Ammon's horn (tissue), 1 donor: Measurements from ENCODE around the gene PTGFRN.
"Not testable (repeated sequence)": the region's sequence is repeated elsewhere in the genome, so short reads cannot be mapped to it uniquely, and the experiment has no call there.

ENCODE experiments used
- DNase-seq: peaks from one replicate; pipeline ENCODE4 v3.0.0-alpha.2; 2016; ENCODE audit warnings: low spot score

Gene PTGFRN

DNA sequence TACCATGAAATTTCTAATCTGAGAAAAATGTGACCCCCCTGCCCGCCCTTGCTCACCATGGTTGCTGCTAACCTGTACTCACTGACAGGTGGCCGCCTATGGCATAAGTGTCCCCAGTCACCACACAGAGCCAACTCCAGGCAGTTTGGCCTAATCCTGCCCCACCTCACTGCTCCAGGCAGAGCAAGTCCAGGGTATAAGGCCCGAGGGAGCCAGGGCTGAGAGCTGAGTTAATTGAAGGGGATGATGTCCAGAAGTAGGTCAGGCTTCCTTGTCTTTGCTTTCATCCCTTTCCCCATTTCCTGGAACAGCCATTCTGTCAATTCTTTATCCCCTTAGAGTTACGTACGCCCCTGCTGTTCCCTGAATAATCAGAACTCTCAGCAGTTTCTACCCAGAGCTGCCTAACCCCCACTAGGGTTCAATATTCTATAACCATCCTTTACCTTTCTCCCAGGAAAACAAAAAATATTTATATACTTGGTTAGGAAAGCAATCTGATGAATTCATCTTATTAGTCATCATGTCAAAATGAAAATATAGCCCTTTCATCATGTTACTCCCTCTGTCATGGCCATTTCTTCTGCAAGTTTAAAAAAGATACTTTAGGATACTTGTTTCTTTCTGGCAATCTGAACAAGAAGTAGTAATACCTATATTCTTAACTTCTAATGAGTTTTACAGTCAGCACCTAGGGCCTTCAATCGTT lies 62.4 kb downstream of the PTGFRN start:
- no peak for DNase-seq

- no peak for DNase-seq
Observed at GRCh38 chr1:116972674-116973030, 62.9 kb downstream of the PTGFRN start.

DNA sequence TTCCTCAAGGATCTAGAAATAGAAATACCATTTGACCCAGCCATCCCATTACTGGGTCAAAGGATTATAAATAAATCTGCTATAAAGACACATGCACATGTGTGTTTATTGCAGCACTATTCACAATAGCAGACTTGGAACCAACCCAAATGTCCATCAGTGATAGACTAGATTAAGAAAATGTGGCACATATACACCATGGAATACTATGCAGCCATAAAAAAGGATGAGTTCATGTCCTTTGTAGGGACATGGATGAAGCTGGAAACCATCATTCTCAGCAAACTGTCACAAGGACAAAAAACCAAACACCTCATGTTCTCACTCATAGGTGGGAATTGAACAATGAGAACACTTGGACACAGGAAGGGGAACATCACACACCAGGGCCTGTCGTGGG lies 70.6 kb downstream of the PTGFRN start:
- not testable (repeated sequence) for DNase-seq

- no peak for DNase-seq
Observed at GRCh38 chr1:116981521-116982037, 71.9 kb downstream of the PTGFRN start.

DNA sequence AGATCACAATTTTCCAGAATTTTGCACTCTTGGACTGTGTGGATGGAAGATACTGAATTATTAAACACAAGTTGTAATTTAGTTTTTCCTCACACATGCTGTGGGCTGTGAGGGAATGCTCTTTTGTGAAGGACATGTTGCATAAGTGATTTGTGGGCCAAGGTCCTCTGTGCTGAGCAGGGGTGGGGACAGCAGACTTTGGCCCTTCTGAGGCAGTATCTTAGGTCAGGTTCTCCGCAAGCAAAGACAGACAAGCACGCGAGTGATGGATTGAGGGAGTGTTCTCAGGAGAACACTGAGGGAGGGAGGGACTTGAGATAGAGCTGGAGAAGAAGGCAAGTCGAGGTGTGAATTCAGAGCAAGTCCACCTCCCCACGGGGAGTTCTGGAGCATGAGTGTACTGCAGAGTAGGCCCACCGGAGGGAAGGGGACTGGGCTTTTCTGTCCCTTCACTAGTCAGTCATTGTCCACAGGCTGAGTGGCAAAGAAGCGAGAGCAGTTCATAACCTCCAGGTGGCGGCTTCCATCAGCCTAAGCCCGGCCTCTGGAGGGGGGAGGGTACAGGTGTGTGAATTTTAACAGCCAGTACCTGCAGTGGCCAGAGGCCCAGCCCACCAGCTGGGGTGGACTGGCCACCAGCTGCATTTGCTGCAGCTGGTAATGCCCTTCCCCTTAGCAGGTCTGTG lies 72.7 kb downstream of the PTGFRN start:
- no peak for DNase-seq

GRCh38 chr1:116983112-116983511 lies 73.4 kb downstream of the PTGFRN start:
- DNase-seq, result no peak

DNA sequence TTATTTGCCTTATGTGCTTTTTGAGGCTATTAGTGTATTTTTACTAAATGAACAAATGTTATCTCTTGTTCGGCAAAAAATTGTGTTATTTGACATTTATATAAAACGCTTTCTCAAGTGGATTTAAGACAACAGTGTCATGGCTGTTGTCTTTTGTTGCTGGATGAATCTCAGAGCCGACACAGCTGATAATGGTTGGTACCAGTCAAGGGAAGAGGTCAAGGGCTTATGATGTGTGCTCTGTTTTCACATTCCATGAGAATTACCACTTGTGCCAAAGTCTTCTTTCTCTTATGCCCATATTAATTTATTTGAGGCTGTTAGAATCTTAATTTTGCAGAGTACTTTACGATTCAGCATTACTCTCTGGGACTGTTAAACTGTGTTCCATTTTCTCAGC lies 74.0 kb downstream of the PTGFRN start:
- DNase-seq, result no peak

GRCh38 chr1:116984406-116985160 lies 74.9 kb downstream of the PTGFRN start:
- DNase-seq, result no peak

DNA sequence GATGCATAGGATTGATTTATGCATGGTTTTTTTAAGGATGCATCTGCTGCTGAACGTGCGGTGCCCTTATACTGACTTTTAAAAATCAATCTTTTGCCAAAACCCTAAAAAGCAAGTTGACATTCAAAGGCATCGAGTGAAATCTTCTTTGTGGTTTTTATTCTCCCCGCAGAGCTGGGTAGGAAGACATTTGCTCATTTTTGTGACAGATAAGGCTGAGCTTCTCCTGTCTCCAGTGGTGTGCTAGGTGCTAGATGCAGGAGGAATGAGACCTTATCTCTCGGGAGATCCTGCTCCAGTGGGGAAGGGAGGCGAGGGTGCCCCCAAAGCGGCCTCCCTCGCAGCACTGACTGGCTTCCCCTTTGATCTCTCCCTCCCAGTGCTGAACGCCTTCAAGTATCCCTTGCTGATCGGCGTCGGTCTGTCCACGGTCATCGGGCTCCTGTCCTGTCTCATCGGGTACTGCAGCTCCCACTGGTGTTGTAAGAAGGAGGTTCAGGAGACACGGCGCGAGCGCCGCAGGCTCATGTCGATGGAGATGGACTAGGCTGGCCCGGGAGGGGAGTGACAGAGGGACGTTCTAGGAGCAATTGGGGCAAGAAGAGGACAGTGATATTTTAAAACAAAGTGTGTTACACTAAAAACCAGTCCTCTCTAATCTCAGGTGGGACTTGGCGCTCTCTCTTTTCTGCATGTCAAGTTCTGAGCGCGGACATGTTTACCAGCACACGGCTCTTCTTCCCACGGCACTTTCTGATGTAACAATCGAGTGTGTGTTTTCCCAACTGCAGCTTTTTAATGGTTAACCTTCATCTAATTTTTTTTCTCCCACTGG lies 76.9 kb downstream of the PTGFRN start:
- no peak for DNase-seq

DNA sequence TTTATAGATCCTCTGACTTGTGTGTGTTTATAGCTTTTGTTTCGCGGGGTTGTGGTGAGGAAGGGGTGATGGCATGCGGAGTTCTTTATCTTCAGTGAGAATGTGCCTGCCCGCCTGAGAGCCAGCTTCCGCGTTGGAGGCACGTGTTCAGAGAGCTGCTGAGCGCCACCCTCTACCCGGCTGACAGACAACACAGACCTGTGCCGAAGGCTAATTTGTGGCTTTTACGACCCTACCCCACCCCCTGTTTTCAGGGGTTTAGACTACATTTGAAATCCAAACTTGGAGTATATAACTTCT lies 77.5 kb downstream of the PTGFRN start:
- no peak for DNase-seq

GRCh38 chr1:116988248-116988647 lies 78.5 kb downstream of the PTGFRN start:
- DNase-seq, result no peak

GRCh38 chr1:116988908-116989307 lies 79.2 kb downstream of the PTGFRN start:
- DNase-seq, result no peak

DNA sequence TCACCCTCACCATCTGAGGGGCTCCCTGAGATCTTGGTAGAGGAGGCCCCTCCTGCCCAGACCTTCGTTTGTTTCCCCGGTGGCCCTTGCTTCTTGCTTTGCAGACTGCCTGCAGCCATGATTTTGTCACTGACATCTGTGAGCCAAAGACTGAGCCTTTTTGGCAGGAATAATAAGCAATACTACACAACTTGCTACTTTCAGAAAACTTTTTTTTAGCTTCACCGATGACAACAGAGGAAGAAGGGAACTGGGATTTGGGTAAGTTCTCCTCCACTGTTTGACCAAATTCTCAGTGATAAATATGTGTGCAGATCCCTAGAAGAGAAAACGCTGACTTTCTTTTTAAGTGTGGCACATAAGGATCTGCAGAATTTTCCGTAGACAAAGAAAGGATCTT lies 80.1 kb downstream of the PTGFRN start:
- no peak for DNase-seq

DNA sequence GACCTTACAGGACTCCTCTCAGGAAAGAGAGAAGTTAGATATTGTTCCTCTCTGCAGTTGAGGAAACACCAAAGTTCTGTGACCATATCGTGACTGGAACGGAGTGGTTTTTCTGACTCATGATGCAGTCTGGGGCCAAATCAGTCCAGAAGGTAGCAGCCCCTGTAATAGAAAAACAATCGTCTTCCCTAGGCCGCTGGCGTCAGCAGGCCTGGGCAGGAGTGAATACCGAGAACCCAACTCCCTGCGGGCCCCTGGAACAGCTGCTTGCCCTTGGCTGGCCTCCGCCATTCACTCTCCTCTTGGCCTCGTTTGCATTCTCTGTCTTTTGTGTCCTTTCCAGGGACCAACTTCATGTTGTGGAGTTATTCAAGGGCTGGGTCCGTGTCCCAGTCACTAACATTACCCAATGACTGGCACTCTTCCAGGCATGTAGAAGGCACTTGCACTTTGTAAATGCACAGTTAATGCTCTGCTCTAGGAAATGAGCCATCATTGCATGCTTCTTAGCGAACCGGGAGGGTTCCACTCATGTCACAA lies 81.0 kb downstream of the PTGFRN start:
- DNase-seq, result peak; percentile 25

DNA sequence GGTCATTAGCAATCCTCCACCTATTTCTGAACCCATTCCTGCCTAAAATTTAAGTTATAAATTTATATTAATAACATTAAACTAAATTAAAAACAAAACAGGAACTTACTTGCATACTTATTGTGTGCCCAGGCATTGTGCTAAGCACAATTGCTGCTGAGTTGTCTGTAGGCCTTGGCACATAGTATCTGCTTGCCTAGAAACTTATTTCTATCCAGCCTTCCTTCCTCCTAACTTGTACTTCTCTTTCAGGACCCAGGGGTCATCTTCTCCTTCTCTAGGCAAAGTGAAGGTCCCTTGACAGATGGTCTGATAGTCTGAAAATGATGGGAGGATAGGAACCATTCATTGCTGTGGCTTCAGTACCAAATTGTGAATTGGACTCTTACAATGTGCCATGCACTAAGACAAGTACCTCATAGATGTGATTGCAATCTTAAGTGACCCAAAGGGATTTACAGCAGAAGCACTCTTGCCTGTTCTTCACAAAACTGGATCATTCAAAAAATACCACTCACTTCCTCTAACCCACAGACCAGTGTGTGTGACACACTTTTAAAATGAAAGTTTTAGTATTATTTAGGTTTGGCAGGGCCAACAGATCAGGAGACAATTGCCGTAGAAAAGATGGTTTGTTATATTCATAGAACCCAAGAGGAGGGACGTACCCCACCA lies 81.6 kb downstream of the PTGFRN start:
- no peak for DNase-seq

DNA sequence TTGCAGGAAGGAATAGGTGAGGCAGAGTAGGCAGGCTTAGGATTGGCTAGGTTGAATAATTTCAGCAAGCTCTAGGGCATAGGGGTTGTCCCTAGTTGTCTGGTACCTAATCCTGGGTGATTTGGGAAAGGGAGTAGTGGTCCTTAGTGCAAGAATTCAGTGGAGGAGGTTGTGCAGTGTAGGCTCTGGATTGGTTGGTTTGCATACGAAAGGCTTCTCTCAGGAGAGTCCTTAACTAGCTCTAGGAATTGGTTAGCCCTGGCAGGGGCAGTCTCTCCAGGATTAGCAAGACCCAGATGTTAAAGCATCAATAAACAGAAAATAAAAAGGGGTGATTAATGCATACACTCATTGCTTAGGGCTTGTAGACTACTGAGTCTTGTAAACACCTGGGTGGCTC lies 82.2 kb downstream of the PTGFRN start:
- DNase-seq, result no peak

DNA sequence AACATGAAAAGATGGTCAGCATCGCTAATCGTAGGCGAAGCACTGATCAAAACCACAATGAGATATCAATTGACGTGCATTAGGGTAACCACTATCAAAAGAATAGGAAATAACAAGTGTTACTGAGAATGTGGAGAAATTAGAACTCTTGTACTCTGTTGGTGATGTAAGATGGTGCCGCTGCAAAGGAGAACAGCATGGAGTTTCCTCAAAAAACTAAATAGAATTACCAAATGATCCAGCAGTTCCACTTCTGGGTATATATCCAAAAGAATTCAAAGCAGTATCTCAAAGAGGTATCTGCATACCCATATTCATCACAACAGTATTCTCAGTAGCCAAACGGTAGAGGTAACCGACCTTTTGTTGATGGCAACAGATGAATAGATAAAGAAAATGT lies 83.6 kb downstream of the PTGFRN start:
- no peak for DNase-seq

GRCh38 chr1:116994411-116994810 lies 84.7 kb downstream of the PTGFRN start:
- DNase-seq, result no peak

DNA sequence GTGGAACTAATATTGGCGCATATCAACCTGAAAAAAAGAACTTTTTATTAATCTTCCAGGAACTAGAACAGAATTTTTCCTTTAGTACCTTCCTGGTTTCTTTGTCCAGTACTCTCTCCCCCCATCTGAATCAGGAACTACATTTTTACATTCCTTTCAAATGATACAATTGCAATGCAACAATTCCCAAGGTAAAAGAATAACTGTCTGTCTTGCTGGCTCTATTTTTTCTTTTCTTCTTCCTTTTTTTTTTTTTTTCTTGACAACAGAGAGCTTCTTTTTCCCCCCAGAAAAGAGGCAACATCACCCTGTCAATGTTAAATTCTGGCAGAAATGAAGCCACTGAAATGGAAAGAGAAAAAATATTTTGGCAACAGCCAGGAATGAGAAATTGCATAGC lies 87.3 kb downstream of the PTGFRN start:
- no peak for DNase-seq

DNA sequence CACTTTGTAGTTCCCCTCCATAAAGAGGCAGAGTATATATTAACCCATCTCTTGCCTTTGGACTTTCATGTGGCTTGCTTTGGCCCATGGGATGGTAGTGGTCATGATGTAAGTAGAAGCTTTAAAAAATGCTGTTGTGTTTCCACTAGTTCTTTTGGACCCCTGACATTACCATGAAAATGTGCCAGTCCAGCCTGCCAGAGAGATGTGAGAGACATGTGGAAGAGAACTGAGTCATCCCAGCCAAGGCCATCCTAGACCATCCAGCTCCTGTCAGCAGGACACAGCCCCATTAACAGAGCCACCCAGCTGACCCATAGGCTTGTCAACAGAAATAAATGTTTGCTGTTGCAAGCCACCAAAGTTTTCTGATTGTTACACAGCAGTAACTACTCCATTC lies 87.9 kb downstream of the PTGFRN start:
- no peak for DNase-seq

GRCh38 chr1:116999596-116999995 lies 89.9 kb downstream of the PTGFRN start:
- no peak for DNase-seq
